ENCODE data around the gene CAPRIN2. TPM values are rescaled to one million over a fixed set of nuclear protein-coding genes. Genes with fewer than 3 reads are reported as not detected.
A peak's percentile ranks its signal among the peaks of the same experiment; 100 is the strongest.

CAPRIN2 gene
- total RNA-seq, 2 experiments from 2014 or later, result 6.7 to 8.6 TPM

- Mint-ChIP-seq H3K9me3 (no peaks in the 10 kb centered on the region), H3K4me3 (no peak overlapping the region), H3K27me3 (peaks cover 2% of the 10 kb centered on the region), H3K27ac (no peak overlapping the region), H3K4me1 (peaks cover 23% of the 10 kb centered on the region), H3K36me3 (no peaks in the 10 kb centered on the region)
- DNase-seq, result no peak
Measured at GRCh38 chr12:30696943-30697342, 57.8 kb downstream of the CAPRIN2 start.

DNA sequence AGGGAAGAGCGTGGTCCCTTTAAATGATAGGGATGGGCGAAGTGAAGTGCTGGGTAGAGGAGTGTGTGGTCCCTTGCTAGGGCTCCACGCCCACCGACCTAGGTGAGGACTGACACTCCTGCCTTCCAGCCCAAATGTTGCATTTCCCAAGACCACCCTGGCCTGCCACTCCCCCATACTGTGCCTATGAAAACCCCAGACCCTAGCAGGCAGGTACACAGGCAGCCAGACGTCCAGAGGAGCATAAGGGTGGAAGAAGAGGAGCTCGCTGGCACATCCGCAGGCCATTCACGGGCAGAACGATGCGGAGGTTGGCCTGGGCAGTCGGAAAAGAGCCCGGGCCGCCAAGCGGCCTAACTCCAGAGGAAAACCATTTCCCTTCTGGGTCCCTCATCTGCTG is 58.3 kb downstream of the CAPRIN2 start:
- H3K9me3 Mint-ChIP-seq, result no peaks in the 10 kb centered on the region
- no peaks in the 10 kb centered on the region for H3K36me3 Mint-ChIP-seq
- H3K4me3 Mint-ChIP-seq, result peak overlapping the region; percentile 88
- DNase-seq, result no peak
- H3K4me1 Mint-ChIP-seq, result peaks cover 25% of the 10 kb centered on the region
- peaks cover 2% of the 10 kb centered on the region for H3K27me3 Mint-ChIP-seq
- H3K27ac Mint-ChIP-seq, result peak overlapping the region; percentile 93

GRCh38 chr12:30696103-30696408 is 58.7 kb downstream of the CAPRIN2 start:
- Mint-ChIP-seq H3K27me3 (peaks cover 2% of the 10 kb centered on the region), H3K36me3 (peaks cover 3% of the 10 kb centered on the region), H3K4me3 (peak overlapping the region; percentile 88), H3K9me3 (no peaks in the 10 kb centered on the region), H3K4me1 (peaks cover 30% of the 10 kb centered on the region), H3K27ac (peak overlapping the region; percentile 93)
- DNase-seq, result no peak

- peak within 1 kb of the TSS; percentile 88 for H3K4me3 Mint-ChIP-seq
- no peaks in the 10 kb centered on the region for H3K9me3 Mint-ChIP-seq
- peaks cover 3% of the 10 kb centered on the region for H3K36me3 Mint-ChIP-seq
- peak; percentile 86 for DNase-seq
- H3K27ac Mint-ChIP-seq, result peak within 1 kb of the TSS; percentile 93
- H3K4me1 Mint-ChIP-seq, result peaks cover 31% of the 10 kb centered on the region
- H3K27me3 Mint-ChIP-seq, result peaks cover 2% of the 10 kb centered on the region
Measured at GRCh38 chr12:30695199-30696102, 59.3 kb downstream of the CAPRIN2 start, which contains the start of gene IPO8. IPO8 (minus strand) TSS chr12:30695869; CDS start chr12:30695647, 222 bp downstream.

DNA sequence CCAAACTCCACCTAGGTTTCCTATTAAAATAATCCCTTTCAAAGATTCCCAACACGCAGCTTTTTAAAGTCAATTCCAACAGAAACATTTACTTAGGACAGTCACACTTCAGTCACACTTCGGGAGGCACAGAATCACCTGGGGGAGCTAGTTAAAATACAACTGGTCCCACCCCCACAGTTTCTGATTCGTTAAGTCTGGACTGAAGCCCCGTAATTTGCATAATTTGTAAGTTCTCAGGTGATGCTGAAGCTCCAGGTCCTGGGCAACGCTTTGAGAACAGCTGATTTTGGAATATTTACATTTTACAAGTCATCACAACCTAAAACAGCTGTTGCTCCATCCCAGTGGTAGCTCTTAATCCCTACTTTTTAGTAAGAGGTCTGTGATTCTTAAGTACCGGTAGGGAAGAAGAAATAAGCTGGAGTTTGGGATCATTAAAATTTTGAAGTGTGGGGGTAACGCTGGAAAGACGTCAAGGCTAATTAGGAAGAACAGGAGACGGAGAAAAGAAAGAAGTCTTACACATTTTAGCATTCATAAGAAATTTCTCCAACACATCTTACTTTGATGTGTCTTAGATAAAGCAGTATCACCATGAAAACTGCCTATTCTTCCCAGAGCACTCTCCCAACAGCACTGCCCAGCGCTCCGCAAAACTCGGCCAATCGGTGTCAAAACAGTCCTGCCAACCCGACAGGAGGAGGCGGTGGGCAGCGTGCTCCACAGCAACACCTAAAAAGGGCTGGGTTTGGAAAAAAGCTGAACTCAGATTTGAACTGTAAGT is 60.1 kb downstream of the CAPRIN2 start:
- peak overlapping the region; percentile 88 for H3K4me3 Mint-ChIP-seq
- H3K9me3 Mint-ChIP-seq, result no peaks in the 10 kb centered on the region
- H3K4me1 Mint-ChIP-seq, result peaks cover 31% of the 10 kb centered on the region
- H3K27me3 Mint-ChIP-seq, result peaks cover 2% of the 10 kb centered on the region
- DNase-seq, result peak; percentile 6
- H3K27ac Mint-ChIP-seq, result peak overlapping the region; percentile 80
- H3K36me3 Mint-ChIP-seq, result peaks cover 7% of the 10 kb centered on the region

GRCh38 chr12:30692470-30692869 is 62.3 kb downstream of the CAPRIN2 start:
- Mint-ChIP-seq H3K9me3 (no peaks in the 10 kb centered on the region), H3K4me1 (peaks cover 34% of the 10 kb centered on the region), H3K36me3 (peaks cover 7% of the 10 kb centered on the region), H3K4me3 (no peak overlapping the region), H3K27me3 (no peaks in the 10 kb centered on the region), H3K27ac (no peak overlapping the region)
- DNase-seq, result no peak

GRCh38 chr12:30691122-30691879 is 63.5 kb downstream of the CAPRIN2 start:
- H3K4me1 Mint-ChIP-seq, result peaks cover 36% of the 10 kb centered on the region
- no peak for DNase-seq
- peaks cover 7% of the 10 kb centered on the region for H3K36me3 Mint-ChIP-seq
- H3K9me3 Mint-ChIP-seq, result no peaks in the 10 kb centered on the region
- no peak overlapping the region for H3K4me3 Mint-ChIP-seq
- H3K27ac Mint-ChIP-seq, result no peak overlapping the region
- H3K27me3 Mint-ChIP-seq, result no peaks in the 10 kb centered on the region

GRCh38 chr12:30687265-30687986 is 67.3 kb downstream of the CAPRIN2 start:
- no peaks in the 10 kb centered on the region for H3K9me3 Mint-ChIP-seq
- H3K36me3 Mint-ChIP-seq, result peaks cover 7% of the 10 kb centered on the region

GRCh38 chr12:30679241-30679640 is 75.5 kb downstream of the CAPRIN2 start:
- no peak for DNase-seq
- Mint-ChIP-seq H3K27me3 (no peaks in the 10 kb centered on the region), H3K4me1 (peaks cover 4% of the 10 kb centered on the region), H3K4me3 (no peak overlapping the region), H3K36me3 (peaks cover 20% of the 10 kb centered on the region), H3K9me3 (no peaks in the 10 kb centered on the region), H3K27ac (no peak overlapping the region)

More at GRCh38 chr12:30687265-30687986, 67.3 kb downstream of the CAPRIN2 start:
- no peak for DNase-seq
- Mint-ChIP-seq H3K27ac (no peak overlapping the region), H3K27me3 (no peaks in the 10 kb centered on the region), H3K4me3 (no peak overlapping the region), H3K4me1 (peaks cover 20% of the 10 kb centered on the region)

GRCh38 chr12:30678221-30678620 is 76.5 kb downstream of the CAPRIN2 start:
- Mint-ChIP-seq H3K27ac (no peak overlapping the region), H3K9me3 (no peaks in the 10 kb centered on the region), H3K4me1 (peaks cover 2% of the 10 kb centered on the region), H3K27me3 (no peaks in the 10 kb centered on the region), H3K36me3 (peaks cover 20% of the 10 kb centered on the region), H3K4me3 (no peak overlapping the region)
- DNase-seq, result no peak

- Mint-ChIP-seq H3K27ac (no peak overlapping the region), H3K9me3 (no peaks in the 10 kb centered on the region), H3K4me3 (no peak overlapping the region), H3K36me3 (peaks cover 10% of the 10 kb centered on the region), H3K4me1 (no peaks in the 10 kb centered on the region), H3K27me3 (no peaks in the 10 kb centered on the region)
- no peak for DNase-seq
Measured at GRCh38 chr12:30661210-30661609, 93.5 kb downstream of the CAPRIN2 start.

Measured in activated naive CD8-positive, alpha-beta T cell treated with anti-CD3 and anti-CD28 coated beads for 36 hours (primary cell).